Vagina (tissue), 2 donors: ENCODE results near the gene ARHGAP26.

ENCODE experiments used
- POLR2A ChIP-seq, 2 donors: fragments of 450-650 bp; IDR thresholded peaks; one replicate each; pipeline ENCODE4 v1.6.1; 2017; ENCODE audit warnings: antibody characterized with exemption in 2 of 2, mild to moderate bottlenecking in 2 of 2, moderate library complexity in 2 of 2
- TF ChIP-seq, protein P1 (sequence below), 3 experiments: fragments of 450-650 bp in 2 of 3; fragments of 200-600 bp in 1 of 3; sonication (generic) in 1 of 3; IDR thresholded peaks; one replicate each; pipeline ENCODE4 v1.5.1; 2017 to 2019; ENCODE audit warnings: antibody characterized with exemption in 3 of 3, mild to moderate bottlenecking in 2 of 3, moderate library complexity in 2 of 3

DNA sequence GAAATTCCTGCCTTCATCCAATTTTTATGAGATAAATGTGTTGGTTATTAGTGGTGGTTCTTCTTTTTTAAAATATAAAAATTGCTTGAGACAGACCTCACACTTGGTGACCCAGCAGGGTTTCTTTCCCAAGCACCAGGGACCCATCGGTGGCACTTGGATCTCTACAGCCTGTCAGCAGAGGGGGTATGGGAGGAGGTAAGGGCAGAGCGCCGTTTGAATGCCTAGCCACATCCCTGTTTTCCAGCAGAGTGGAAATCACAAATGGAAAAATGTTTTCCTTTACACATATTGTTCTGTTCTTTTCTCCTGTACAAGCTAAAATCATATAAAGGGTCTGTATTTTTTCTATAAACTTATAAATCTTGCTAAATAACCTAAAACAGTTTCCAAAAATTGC lies 385.3 kb downstream of the ARHGAP26 start:
- no peak for TF ChIP-seq POLR2A (IDR thresholded peaks at IDR 0.05)
- TF ChIP-seq, protein P1, sequence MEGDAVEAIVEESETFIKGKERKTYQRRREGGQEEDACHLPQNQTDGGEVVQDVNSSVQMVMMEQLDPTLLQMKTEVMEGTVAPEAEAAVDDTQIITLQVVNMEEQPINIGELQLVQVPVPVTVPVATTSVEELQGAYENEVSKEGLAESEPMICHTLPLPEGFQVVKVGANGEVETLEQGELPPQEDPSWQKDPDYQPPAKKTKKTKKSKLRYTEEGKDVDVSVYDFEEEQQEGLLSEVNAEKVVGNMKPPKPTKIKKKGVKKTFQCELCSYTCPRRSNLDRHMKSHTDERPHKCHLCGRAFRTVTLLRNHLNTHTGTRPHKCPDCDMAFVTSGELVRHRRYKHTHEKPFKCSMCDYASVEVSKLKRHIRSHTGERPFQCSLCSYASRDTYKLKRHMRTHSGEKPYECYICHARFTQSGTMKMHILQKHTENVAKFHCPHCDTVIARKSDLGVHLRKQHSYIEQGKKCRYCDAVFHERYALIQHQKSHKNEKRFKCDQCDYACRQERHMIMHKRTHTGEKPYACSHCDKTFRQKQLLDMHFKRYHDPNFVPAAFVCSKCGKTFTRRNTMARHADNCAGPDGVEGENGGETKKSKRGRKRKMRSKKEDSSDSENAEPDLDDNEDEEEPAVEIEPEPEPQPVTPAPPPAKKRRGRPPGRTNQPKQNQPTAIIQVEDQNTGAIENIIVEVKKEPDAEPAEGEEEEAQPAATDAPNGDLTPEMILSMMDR (IDR thresholded peaks at IDR 0.05), result no peak
